ENCODE data around the gene SPART. TPM values are rescaled to one million over a fixed set of nuclear protein-coding genes. Genes with fewer than 3 reads are reported as not detected.

Gene SPART
- total RNA-seq, 1 experiment from 2014 or later = 23.3 TPM

DNA sequence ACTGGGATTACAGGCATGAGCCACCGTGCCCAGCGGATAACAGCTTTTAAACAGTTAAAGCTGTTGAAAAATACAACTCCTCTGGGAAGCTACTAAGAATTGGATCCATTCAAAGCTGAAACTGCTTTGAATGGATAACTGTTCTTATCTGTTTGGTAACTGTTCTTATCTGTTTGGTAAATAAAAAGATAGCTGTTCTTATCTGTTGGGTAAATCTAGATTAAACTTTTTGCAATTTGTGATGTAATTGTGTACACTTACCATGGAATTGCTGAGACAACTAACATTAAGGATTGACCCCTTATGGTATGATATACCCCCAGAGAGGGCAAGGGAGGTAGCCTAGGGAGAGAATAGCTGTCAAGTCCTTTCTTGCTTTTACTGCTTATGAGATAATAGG, 27.9 kb upstream of the SPART start:
- TF ChIP-seq, protein P1, sequence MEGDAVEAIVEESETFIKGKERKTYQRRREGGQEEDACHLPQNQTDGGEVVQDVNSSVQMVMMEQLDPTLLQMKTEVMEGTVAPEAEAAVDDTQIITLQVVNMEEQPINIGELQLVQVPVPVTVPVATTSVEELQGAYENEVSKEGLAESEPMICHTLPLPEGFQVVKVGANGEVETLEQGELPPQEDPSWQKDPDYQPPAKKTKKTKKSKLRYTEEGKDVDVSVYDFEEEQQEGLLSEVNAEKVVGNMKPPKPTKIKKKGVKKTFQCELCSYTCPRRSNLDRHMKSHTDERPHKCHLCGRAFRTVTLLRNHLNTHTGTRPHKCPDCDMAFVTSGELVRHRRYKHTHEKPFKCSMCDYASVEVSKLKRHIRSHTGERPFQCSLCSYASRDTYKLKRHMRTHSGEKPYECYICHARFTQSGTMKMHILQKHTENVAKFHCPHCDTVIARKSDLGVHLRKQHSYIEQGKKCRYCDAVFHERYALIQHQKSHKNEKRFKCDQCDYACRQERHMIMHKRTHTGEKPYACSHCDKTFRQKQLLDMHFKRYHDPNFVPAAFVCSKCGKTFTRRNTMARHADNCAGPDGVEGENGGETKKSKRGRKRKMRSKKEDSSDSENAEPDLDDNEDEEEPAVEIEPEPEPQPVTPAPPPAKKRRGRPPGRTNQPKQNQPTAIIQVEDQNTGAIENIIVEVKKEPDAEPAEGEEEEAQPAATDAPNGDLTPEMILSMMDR (conservative IDR thresholded peaks at IDR 0.05; ENCODE audit: low read depth, low read length) = no peak
- TF ChIP-seq EZH2 (IDR thresholded peaks at IDR 0.05; ENCODE audit: low read length, unreplicated experiment) (no peak), EZH2phosphoT487 (IDR thresholded peaks at IDR 0.05; ENCODE audit: borderline replicate concordance, low read length) (no peak)
- CTCF ChIA-PET = interaction anchor here (0.6 kb wide), 2 partner anchors 20 to 364 kb away, joined by 3 read pairs; no protein-coding TSS in a partner anchor
- Histone ChIP-seq H3K4me1 (ENCODE audit: insufficient read depth, low read length) (no peaks in the 10 kb centered on the region), H4K20me1 (ENCODE audit: low read length) (no peaks in the 10 kb centered on the region), H3K27ac (ENCODE audit: low read length) (no peak overlapping the region), H3K27me3 (ENCODE audit: low read length) (no peaks in the 10 kb centered on the region), H3K9me2 (replicated peaks; ENCODE audit: low read length) (no peaks in the 10 kb centered on the region), H3K4me2 (ENCODE audit: low read length) (no peak overlapping the region), H3K4me3 (ENCODE audit: low read length) (no peak overlapping the region), H3K9ac (ENCODE audit: low read length) (no peak overlapping the region), H2AFZ (ENCODE audit: low read length) (no peak overlapping the region), H3K36me3 (ENCODE audit: low read depth, low read length) (no peaks in the 10 kb centered on the region), H3F3A (ENCODE audit: low read length, unreplicated experiment) (no peaks in the 10 kb centered on the region), H3K79me2 (ENCODE audit: low read length) (no peaks in the 10 kb centered on the region), H3K9me3 (ENCODE audit: low read length) (no peaks in the 10 kb centered on the region)
- ATAC-seq (no peak), DNase-seq (no peak)
- intact Hi-C loops (cut with micrococcal nuclease) = no loop called here
- no TSS peak for BruUV-seq (replicated peaks)
- POLR2A ChIA-PET (ENCODE audit: unreplicated experiment) = no interaction called here

DNA sequence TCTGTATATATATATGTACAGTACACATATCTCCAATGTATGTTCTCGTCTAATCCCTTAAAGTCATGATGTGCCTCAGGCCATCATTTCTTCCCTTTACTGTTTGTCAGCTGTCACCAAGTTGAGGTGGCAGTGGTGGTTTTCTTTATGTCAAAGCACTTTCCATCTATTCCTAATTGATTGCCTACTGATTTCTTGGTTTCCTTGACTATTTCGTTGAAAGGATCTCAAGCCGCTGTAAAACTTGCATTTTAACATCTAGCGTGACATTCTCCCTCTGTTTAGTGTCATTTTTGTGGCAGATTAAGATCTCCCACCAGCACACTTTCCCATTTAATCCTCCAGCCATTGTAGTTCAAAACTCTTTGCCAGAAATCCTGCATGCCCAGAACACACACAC, 25.0 kb upstream of the SPART start:
- Histone ChIP-seq H3K9me3 (ENCODE audit: low read length) (no peaks in the 10 kb centered on the region), H3F3A (ENCODE audit: low read length, unreplicated experiment) (no peaks in the 10 kb centered on the region), H3K9me2 (replicated peaks; ENCODE audit: low read length) (no peaks in the 10 kb centered on the region), H3K4me1 (ENCODE audit: insufficient read depth, low read length) (no peaks in the 10 kb centered on the region), H3K4me3 (ENCODE audit: low read length) (no peak overlapping the region), H3K27ac (ENCODE audit: low read length) (no peak overlapping the region), H2AFZ (ENCODE audit: low read length) (no peak overlapping the region), H3K9ac (ENCODE audit: low read length) (no peak overlapping the region), H3K36me3 (ENCODE audit: low read depth, low read length) (no peaks in the 10 kb centered on the region), H3K27me3 (ENCODE audit: low read length) (no peaks in the 10 kb centered on the region), H3K79me2 (ENCODE audit: low read length) (no peaks in the 10 kb centered on the region), H4K20me1 (ENCODE audit: low read length) (no peaks in the 10 kb centered on the region), H3K4me2 (ENCODE audit: low read length) (no peak overlapping the region)
- ATAC-seq = no peak
- ChIA-PET CTCF (no interaction called here), POLR2A (ENCODE audit: unreplicated experiment) (no interaction called here)
- intact Hi-C loops (cut with micrococcal nuclease) = no loop called here
- TF ChIP-seq, protein P1 (conservative IDR thresholded peaks at IDR 0.05; ENCODE audit: low read depth, low read length) = no peak
- no peak for TF ChIP-seq EZH2phosphoT487 (IDR thresholded peaks at IDR 0.05; ENCODE audit: borderline replicate concordance, low read length)
- no peak for TF ChIP-seq EZH2 (IDR thresholded peaks at IDR 0.05; ENCODE audit: low read length, unreplicated experiment)
- DNase-seq = no peak
- BruUV-seq (replicated peaks) = no TSS peak

DNA sequence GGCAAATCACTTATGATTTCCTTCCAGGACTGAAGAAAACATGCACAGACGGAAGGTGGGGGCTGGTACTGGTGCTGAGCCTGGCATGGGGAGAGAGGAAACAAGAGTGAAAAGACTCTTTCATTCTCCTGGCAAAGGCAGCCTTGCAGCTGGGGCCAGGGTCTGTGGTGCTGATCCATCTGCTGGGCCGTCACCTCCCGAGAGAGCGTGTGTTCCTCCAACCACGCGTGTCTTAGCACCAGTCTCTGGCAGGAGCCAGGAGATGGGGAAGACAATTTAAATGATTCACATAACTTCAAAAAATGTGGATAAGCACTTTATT, 23.9 kb upstream of the SPART start:
- no peaks in the 10 kb centered on the region for H3K36me3 ChIP-seq (ENCODE audit: low read depth, low read length)
- intact Hi-C loops (cut with micrococcal nuclease) = no loop called here
- DNase-seq = no peak

More for the DNA sequence above, 23.9 kb upstream of the SPART start:
- Histone ChIP-seq H3K4me2 (ENCODE audit: low read length) (no peak overlapping the region), H3K9ac (ENCODE audit: low read length) (no peak overlapping the region), H3K9me3 (ENCODE audit: low read length) (no peaks in the 10 kb centered on the region), H3K27ac (ENCODE audit: low read length) (no peak overlapping the region), H2AFZ (ENCODE audit: low read length) (no peak overlapping the region), H3K27me3 (ENCODE audit: low read length) (no peaks in the 10 kb centered on the region), H4K20me1 (ENCODE audit: low read length) (no peaks in the 10 kb centered on the region), H3K4me1 (ENCODE audit: insufficient read depth, low read length) (no peaks in the 10 kb centered on the region), H3F3A (ENCODE audit: low read length, unreplicated experiment) (no peaks in the 10 kb centered on the region), H3K4me3 (ENCODE audit: low read length) (no peak overlapping the region), H3K79me2 (ENCODE audit: low read length) (no peaks in the 10 kb centered on the region), H3K9me2 (replicated peaks; ENCODE audit: low read length) (no peaks in the 10 kb centered on the region)
- ChIA-PET POLR2A (ENCODE audit: unreplicated experiment) (no interaction called here), CTCF (no interaction called here)
- BruUV-seq (replicated peaks) = no TSS peak
- TF ChIP-seq EZH2phosphoT487 (IDR thresholded peaks at IDR 0.05; ENCODE audit: borderline replicate concordance, low read length) = no peak
- TF ChIP-seq, protein P1 (conservative IDR thresholded peaks at IDR 0.05; ENCODE audit: low read depth, low read length) = no peak
- TF ChIP-seq EZH2 (IDR thresholded peaks at IDR 0.05; ENCODE audit: low read length, unreplicated experiment) = no peak
- no peak for ATAC-seq

All from PC-3 (cell line).